ENCODE data around the gene B4GALNT4. TPM values are rescaled to one million over a fixed set of nuclear protein-coding genes. Genes with fewer than 3 reads are reported as not detected.
A peak's percentile ranks its signal among the peaks of the same experiment; 100 is the strongest.

The B4GALNT4 gene
- total and polyA plus RNA-seq, 2 of the 8 experiments (the other 6 are each of a cell fraction or from before 2014, with no cell fraction given) = 40.9 to 76.3 TPM

DNA sequence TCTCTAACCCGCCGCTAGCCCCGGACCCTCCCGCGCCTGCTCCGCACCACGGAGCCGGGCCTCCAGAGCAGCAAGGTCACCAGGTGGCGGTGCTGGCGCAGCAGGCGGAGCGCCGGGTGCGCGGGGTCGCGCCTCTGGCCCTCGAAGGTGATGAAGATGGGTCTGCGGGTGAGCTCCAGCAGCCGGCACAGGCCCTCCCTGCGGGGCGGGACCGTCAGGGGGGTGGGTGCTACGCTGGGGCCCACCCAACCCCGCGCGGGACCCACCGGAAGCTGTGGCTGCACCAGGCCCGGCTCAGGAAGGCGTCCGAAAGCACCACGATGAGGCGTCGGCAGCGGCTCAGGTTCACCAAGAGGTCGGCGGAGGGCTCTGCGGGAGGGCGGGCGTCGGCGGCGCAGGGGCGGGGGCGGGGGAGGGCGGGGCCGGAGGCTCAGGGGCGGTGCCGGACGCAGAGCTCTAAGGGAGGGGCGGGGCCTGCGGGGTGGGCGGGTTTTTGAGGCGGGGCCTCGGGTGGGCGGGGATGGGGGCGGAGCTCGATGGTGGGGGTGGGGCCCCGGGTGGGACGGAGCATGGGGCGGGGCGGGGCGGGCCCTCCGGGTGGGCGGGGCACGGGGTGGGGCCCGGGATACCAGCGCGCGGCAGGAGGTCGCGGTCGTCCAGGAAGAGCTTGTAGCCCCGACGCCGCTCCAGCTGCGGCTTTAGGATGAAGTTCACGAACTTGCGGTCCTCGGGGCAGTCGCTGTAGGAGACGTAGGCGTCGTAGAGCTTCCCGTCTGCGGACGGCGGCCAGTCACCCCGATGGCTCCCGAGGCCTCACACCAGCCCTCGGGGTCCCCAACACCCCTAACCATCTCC is 37.7 kb downstream of the B4GALNT4 start (continued):
- TF ChIP-seq RXRA (IDR thresholded peaks at IDR 0.05; ENCODE audit: insufficient read depth, low read depth, low read length) (0 out of 2 replicates have a peak, but pooled peaks have one; percentile 19), BCL11A (IDR thresholded peaks at IDR 0.05; ENCODE audit: low read depth in 2 of 2, low read length in 2 of 2) (no peak), FOSL1 (IDR thresholded peaks at IDR 0.05; ENCODE audit: insufficient read depth, low read depth, low read length) (no peak), CTBP2 (IDR thresholded peaks at IDR 0.05; ENCODE audit: borderline replicate concordance, insufficient read depth, insufficient read length, low read length) (no peak), TAF1 (IDR thresholded peaks at IDR 0.05; ENCODE audit: low read depth, low read length) (0 out of 2 replicates have a peak, but pooled peaks have one; percentile 18), CHD1 (IDR thresholded peaks at IDR 0.05; ENCODE audit: low read depth, low read length) (no peak), HDAC2 (IDR thresholded peaks at IDR 0.05; ENCODE audit: borderline replicate concordance in 1 of 2, low read depth in 2 of 2, low read length in 2 of 2) (no peak), CHD7 (IDR thresholded peaks at IDR 0.05; ENCODE audit: insufficient replicate concordance, low read length) (no peak)

All from H1 (cell line).